Endothelial cell of umbilical vein (primary cell): ENCODE results near the gene ASIP. TPM values are rescaled to one million over a fixed set of nuclear protein-coding genes. Genes with fewer than 3 reads are reported as not detected.

Experiments used
- BruUV-seq: library from RNA; stranded (reverse); fragments of 400-500 nt; replicated peaks from 2 replicates; lab custom pipeline; 2021; lab: Mats Ljungman, UMichigan
- CTCF ChIA-PET: fragments of 300-600, 350-600 bp; sonication (Branson Sonifier 250); formaldehyde crosslinking; loops from one replicate; lab custom pipeline; 2021; ENCODE audit warnings: antibody characterized with exemption, inconsistent platforms; lab: Charles Lee
- POLR2A ChIA-PET: fragments of 300-600, 350-600 bp; sonication (Branson Sonifier 250); formaldehyde crosslinking; loops from one replicate; lab custom pipeline; 2021; ENCODE audit warnings: antibody characterized with exemption, inconsistent platforms; lab: Charles Lee
- DNase-seq: peaks from one replicate; pipeline ENCODE4 v3.0.0-alpha.2; 2011; ENCODE audit warnings: low read depth, low spot score
- FAIRE-seq: peaks from 2 replicates; lab custom pipeline; 2011; peaks lifted over from hg19 to GRCh38; lab: Jason Lieb, UNC
- H2AFZ ChIP-seq: 2 replicates; pipeline ENCODE4 v1.6.0; 2012; ENCODE audit warnings: low read depth, low read length, control low read depth, inconsistent platforms
- H3K27ac ChIP-seq: 2 replicates; pipeline ENCODE4 v1.5.1; 2011; ENCODE audit warnings: low read depth, mild to moderate bottlenecking, control low read depth, low read length, moderate library complexity; ENCODE audit not compliant: insufficient read depth
- H3K27me3 ChIP-seq, 2 experiments: 2 replicates each; pipeline versions ENCODE4 v1.6.0 to v1.6.1; 2011; ENCODE audit warnings: low read length in 2 of 2, mixed read lengths in 1 of 2; ENCODE audit not compliant: control insufficient read depth in 2 of 2, insufficient read depth in 2 of 2
- H3K36me3 ChIP-seq, 2 experiments: 2 replicates in 1 of 2; 3 replicates in 1 of 2; pipeline ENCODE4 v1.5.1; 2011; ENCODE audit warnings: low read length in 2 of 2, mild to moderate bottlenecking in 1 of 2, moderate library complexity in 1 of 2; ENCODE audit not compliant: control insufficient read depth in 2 of 2, insufficient read depth in 2 of 2; ENCODE audit errors: extremely low read depth in 1 of 2
- H3K4me1 ChIP-seq: 3 replicates; pipeline ENCODE4 v1.5.1; 2011; ENCODE audit warnings: mild to moderate bottlenecking, low read length; ENCODE audit not compliant: control insufficient read depth, insufficient read depth; ENCODE audit errors: extremely low read depth
- H3K4me2 ChIP-seq: 2 replicates; pipeline ENCODE4 v1.6.1; 2011; ENCODE audit warnings: low read length, control low read depth, mixed read lengths; ENCODE audit not compliant: insufficient read depth
- H3K4me3 ChIP-seq, 3 experiments: fragments of 200-600 bp in 1 of 3; sonication (generic), shearing (Covaris generic) in 1 of 3; replicated peaks in 1 of 3; 2 replicates each; pipeline ENCODE4 v1.5.1; 2011 to 2016; ENCODE audit warnings: control low read depth in 3 of 3, low read length in 3 of 3, mild to moderate bottlenecking in 2 of 3, inconsistent platforms in 1 of 3, low read depth in 1 of 3, moderate library complexity in 1 of 3; ENCODE audit not compliant: insufficient read depth in 1 of 3
- H3K79me2 ChIP-seq: 2 replicates; pipeline ENCODE4 v1.6.0; 2012; ENCODE audit warnings: low read length, inconsistent platforms; ENCODE audit not compliant: control insufficient read depth, insufficient read depth
- H3K9ac ChIP-seq: replicated peaks from 2 replicates; pipeline ENCODE3; 2011; ENCODE audit warnings: low read length, control low read depth; ENCODE audit not compliant: insufficient read depth; ENCODE audit errors: extremely low read depth
- H3K9me1 ChIP-seq: replicated peaks from 3 replicates; pipeline ENCODE4 v1.6.0; 2011; ENCODE audit warnings: mild to moderate bottlenecking, low read length; ENCODE audit not compliant: control insufficient read depth, insufficient read depth; ENCODE audit errors: extremely low read depth
- H3K9me3 ChIP-seq: replicated peaks from 2 replicates; pipeline ENCODE4 v1.5.1; 2012; ENCODE audit warnings: low read length, inconsistent platforms; ENCODE audit not compliant: control insufficient read depth, insufficient read depth
- H4K20me1 ChIP-seq: replicated peaks from 2 replicates; pipeline ENCODE3; 2011; ENCODE audit warnings: mild to moderate bottlenecking, low read length; ENCODE audit not compliant: control insufficient read depth, insufficient read depth; ENCODE audit errors: extremely low read depth
- EZH2 ChIP-seq: IDR thresholded peaks from 2 replicates; pipeline ENCODE4 v1.6.1; 2012; ENCODE audit warnings: borderline replicate concordance, low read depth, mild to moderate bottlenecking, moderate library complexity, low read length, inconsistent platforms; ENCODE audit not compliant: severe bottlenecking
- FOS ChIP-seq: IDR thresholded peaks from 2 replicates; pipeline ENCODE4 v1.6.1; 2011; ENCODE audit warnings: mild to moderate bottlenecking, low read length, moderate library complexity, borderline replicate concordance; ENCODE audit not compliant: insufficient read depth
- GATA2 ChIP-seq: IDR thresholded peaks from 2 replicates; pipeline ENCODE4 v1.7.0; 2011; ENCODE audit warnings: low read depth, mild to moderate bottlenecking, moderate library complexity, mixed read lengths, low read length; ENCODE audit not compliant: insufficient read length, insufficient read depth
- JUN ChIP-seq: IDR thresholded peaks from 2 replicates; pipeline ENCODE4 v1.6.1; 2011; ENCODE audit warnings: borderline replicate concordance, low read depth; ENCODE audit not compliant: insufficient read length, insufficient read depth
- MYC ChIP-seq: IDR thresholded peaks from one replicate; pipeline ENCODE4 v1.6.1; 2011; ENCODE audit warnings: mild to moderate bottlenecking, low read depth, low read length
- POLR2A ChIP-seq: IDR thresholded peaks from 2 replicates; pipeline ENCODE4 v1.6.1; 2012; ENCODE audit warnings: low read depth, mild to moderate bottlenecking, control low read depth, low read length
- POLR2AphosphoS5 ChIP-seq: IDR thresholded peaks from 2 replicates; pipeline ENCODE4 v1.6.1; 2012; ENCODE audit warnings: low read depth, mild to moderate bottlenecking, control low read depth, low read length, moderate library complexity; ENCODE audit not compliant: insufficient read depth
- dilution Hi-C: fragments of 300-500 bp; cut with MboI; formaldehyde crosslinking; loops from one replicate; pipeline ENCODE4 v1.15.0; 2019; ENCODE audit warnings: low sequenced_read_pairs; ENCODE audit not compliant: extremely low pct_ligation_motif_present
- intact Hi-C: fragments of 100-400 bp; cut with micrococcal nuclease; formaldehyde crosslinking; loops from one replicate; pipeline ENCODE4 v1.10.0; 2022
- polyA plus RNA-seq, 4 experiments: library from polyadenylated mRNA; depleted of rRNA in 3 of 4; stranded (reverse) in 3 of 4; unstranded in 1 of 4; fragments of >200 nt; gene quantifications; 2 replicates each; pipeline versions ENCODE4 v1.2.1 to v1.2.3, GENCODE V29; 2011 to 2012; ENCODE audit warnings: missing spikeins in 1 of 4
- total RNA-seq: library from RNA; stranded (reverse); gene quantifications from 2 replicates; pipeline ENCODE4 v1.2.3, GENCODE V29; 2021
- TF ChIP-seq, protein P1 (sequence below), 2 donors: IDR thresholded peaks; 1 replicate in 1 of 2; 2 replicates in 1 of 2; pipeline ENCODE4 v1.5.1; 2011; ENCODE audit warnings: low read length in 2 of 2, mild to moderate bottlenecking in 2 of 2, moderate library complexity in 2 of 2, control low read depth in 1 of 2, inconsistent platforms in 1 of 2, low read depth in 1 of 2; ENCODE audit not compliant: insufficient read depth in 1 of 2; ENCODE audit errors: extremely low read depth in 1 of 2
- TF ChIP-seq, protein P2 (sequence below): IDR thresholded peaks from 2 replicates; pipeline ENCODE4 v1.6.1; 2011; ENCODE audit not compliant: insufficient read depth, insufficient read length

The ASIP gene
- total and polyA plus RNA-seq, 2 donors (not counting 3 experiments of a cell fraction or from before 2014, with no cell fraction given), result not detected

DNA sequence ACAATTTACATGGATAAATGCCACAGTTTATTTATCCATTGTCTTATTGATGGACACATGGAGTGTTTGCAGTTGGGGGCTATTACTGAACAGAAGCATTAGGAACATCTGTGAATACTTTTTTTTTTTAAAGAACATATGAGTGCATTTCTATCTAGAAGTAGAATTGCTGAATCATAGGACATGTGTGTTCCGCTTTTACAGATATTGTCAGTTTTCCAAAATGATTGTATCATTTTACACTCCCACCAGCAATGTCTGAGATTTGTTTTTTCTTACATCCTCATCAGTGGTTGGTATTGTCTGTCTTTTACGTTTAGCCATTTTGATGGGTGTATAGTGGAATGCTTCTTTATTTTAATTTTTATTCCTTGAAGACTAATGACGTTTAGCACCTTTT is 42.0 kb upstream of the ASIP start:
- H3K4me3 ChIP-seq, result no peak overlapping the region
- TF ChIP-seq, protein P1, sequence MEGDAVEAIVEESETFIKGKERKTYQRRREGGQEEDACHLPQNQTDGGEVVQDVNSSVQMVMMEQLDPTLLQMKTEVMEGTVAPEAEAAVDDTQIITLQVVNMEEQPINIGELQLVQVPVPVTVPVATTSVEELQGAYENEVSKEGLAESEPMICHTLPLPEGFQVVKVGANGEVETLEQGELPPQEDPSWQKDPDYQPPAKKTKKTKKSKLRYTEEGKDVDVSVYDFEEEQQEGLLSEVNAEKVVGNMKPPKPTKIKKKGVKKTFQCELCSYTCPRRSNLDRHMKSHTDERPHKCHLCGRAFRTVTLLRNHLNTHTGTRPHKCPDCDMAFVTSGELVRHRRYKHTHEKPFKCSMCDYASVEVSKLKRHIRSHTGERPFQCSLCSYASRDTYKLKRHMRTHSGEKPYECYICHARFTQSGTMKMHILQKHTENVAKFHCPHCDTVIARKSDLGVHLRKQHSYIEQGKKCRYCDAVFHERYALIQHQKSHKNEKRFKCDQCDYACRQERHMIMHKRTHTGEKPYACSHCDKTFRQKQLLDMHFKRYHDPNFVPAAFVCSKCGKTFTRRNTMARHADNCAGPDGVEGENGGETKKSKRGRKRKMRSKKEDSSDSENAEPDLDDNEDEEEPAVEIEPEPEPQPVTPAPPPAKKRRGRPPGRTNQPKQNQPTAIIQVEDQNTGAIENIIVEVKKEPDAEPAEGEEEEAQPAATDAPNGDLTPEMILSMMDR (IDR thresholded peaks at IDR 0.05; ENCODE audit: extremely low read depth in 1 of 2, insufficient read depth in 1 of 2, low read depth in 1 of 2, low read length in 2 of 2), result no peak
- TF ChIP-seq POLR2A (no peak), FOS (no peak), MYC (no peak), GATA2 (no peak), POLR2AphosphoS5 (no peak)
- no peak overlapping the region for H2AFZ ChIP-seq
- no peaks in the 10 kb centered on the region for H3K9me3 ChIP-seq
- DNase-seq, result no peak
- peaks cover 20 to 53% of the 10 kb centered on the region in 2 experiments for H3K27me3 ChIP-seq
- H3K27ac ChIP-seq, result no peak overlapping the region
- no TSS peak for BruUV-seq
- POLR2A ChIA-PET, result no interaction called here
- no peaks in the 10 kb centered on the region for H3K4me1 ChIP-seq
- H4K20me1 ChIP-seq, result no peaks in the 10 kb centered on the region
- no peak overlapping the region for H3K4me2 ChIP-seq
- FAIRE-seq, result no peak
- H3K9me1 ChIP-seq, result no peaks in the 10 kb centered on the region
- CTCF ChIA-PET, result interaction anchor here (3.2 kb wide), 1 partner anchor 8 kb away, joined by 20 read pairs; no protein-coding TSS in a partner anchor
- H3K36me3 ChIP-seq, result no peaks in the 10 kb centered on the region
- intact Hi-C loops (loop anchor here (10.0 kb wide), 1 partner anchor 566 kb away; no protein-coding TSS in a partner anchor), dilution Hi-C loops (no loop called here)
- H3K9ac ChIP-seq, result no peak overlapping the region
- no peaks in the 10 kb centered on the region for H3K79me2 ChIP-seq

DNA sequence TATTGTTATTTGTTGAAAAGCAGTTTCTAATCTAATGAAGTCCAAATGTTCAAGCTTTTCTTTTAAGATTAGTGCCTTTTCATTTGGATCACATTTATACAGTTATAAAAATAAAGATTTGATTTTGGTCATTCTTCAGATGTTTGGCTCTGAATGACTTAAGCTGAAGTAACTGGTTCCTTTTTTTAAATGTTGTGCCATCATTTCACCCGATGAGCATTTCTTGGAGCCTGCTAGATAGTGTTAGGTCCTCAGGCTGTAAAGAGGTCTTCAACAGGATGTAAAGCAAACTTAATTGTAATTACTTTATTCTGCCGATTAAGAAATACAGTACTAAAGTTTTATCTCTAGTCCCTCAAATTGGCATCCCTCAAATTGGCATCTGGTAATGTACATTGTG is 41.2 kb upstream of the ASIP start:
- Histone ChIP-seq H2AFZ (no peak overlapping the region), H3K9me1 (no peaks in the 10 kb centered on the region), H3K27ac (no peak overlapping the region), H3K4me1 (no peaks in the 10 kb centered on the region), H3K9me3 (no peaks in the 10 kb centered on the region), H3K79me2 (no peaks in the 10 kb centered on the region), H3K4me3 (no peak overlapping the region), H4K20me1 (no peaks in the 10 kb centered on the region), H3K36me3 (no peaks in the 10 kb centered on the region), H3K9ac (no peak overlapping the region), H3K27me3 (peaks cover 19 to 45% of the 10 kb centered on the region in 2 experiments), H3K4me2 (no peak overlapping the region)
- TF ChIP-seq POLR2A, result no peak
- TF ChIP-seq FOS, result no peak
- TF ChIP-seq, protein P2, sequence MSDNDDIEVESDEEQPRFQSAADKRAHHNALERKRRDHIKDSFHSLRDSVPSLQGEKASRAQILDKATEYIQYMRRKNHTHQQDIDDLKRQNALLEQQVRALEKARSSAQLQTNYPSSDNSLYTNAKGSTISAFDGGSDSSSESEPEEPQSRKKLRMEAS, result no peak
- no peak for TF ChIP-seq GATA2
- TF ChIP-seq, protein P1 (IDR thresholded peaks at IDR 0.05; ENCODE audit: extremely low read depth in 1 of 2, insufficient read depth in 1 of 2, low read depth in 1 of 2, low read length in 2 of 2), result no peak
- no peak for TF ChIP-seq JUN
- no peak for TF ChIP-seq MYC
- TF ChIP-seq EZH2, result no peak
- no peak for TF ChIP-seq POLR2AphosphoS5
- no TSS peak for BruUV-seq
- POLR2A ChIA-PET, result no interaction called here
- FAIRE-seq, result no peak
- DNase-seq, result no peak
- intact Hi-C loops, result no loop called here
- CTCF ChIA-PET, result interaction anchor here (3.2 kb wide), 1 partner anchor 9 kb away, joined by 20 read pairs; no protein-coding TSS in a partner anchor
- dilution Hi-C loops, result no loop called here
